HG02678 (cell line): ENCODE data around the gene CHAD.

Source experiments
- ATAC-seq: cut with Tn5 transposase; IDR thresholded peaks from one replicate; pipeline ENCODE4 v1.9.1; 2021; ENCODE audit warnings: mild to moderate bottlenecking, moderate library complexity; ENCODE audit not compliant: unreplicated experiment

Gene CHAD, protein sequence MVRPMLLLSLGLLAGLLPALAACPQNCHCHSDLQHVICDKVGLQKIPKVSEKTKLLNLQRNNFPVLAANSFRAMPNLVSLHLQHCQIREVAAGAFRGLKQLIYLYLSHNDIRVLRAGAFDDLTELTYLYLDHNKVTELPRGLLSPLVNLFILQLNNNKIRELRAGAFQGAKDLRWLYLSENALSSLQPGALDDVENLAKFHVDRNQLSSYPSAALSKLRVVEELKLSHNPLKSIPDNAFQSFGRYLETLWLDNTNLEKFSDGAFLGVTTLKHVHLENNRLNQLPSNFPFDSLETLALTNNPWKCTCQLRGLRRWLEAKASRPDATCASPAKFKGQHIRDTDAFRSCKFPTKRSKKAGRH

GRCh38 chr17:50468304-50469207 is at the start of gene CHAD:
Gene CHAD, minus strand, starts transcription at chr17:50468880. Its CDS starts 67 bp downstream, at chr17:50468813.
- no peak for ATAC-seq

DNA sequence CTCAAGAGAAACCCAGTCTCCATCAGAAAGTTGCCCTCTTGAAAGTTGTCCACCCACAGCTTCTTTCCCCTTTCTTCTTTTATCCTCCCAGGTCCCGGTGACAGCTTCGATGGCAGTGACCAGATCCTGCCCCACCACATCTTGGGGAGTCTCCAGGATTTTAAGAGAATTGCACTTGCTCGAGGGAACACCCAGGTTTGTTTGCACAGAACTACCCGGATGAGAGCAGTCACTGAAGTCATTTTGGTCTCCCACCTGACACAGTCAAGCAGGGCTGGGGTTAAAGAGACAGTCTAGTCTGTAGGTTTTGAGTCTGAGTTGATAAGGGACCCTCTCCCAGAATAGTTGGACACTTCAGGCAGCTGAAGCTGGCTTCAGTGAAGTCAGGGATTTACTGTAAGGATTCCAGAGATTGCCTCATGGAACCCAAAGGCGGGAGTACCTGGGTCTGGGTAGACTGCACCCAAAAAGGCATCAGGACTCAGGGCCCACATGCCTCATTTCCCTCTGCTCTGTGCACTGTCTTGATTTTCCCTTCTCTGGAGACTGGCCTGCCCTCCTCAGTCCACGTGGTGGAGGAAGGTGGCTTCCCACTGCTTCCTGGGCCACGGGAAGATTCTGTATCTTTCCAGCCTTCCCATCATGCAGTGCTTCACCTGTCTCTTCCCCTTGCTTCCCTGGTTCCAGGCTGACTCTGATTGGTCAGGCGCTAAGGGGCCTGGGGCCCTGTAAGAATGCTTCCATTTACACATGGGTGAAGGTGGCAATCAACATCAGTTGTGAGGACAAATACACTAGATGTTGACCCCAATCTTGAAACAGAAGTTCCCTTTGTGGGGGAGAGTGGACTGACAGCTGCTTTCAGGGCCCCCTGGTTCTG is 49.1 kb upstream of the CHAD start:
- no peak for ATAC-seq

GRCh38 chr17:50517011-50517410 is 48.3 kb upstream of the CHAD start:
- ATAC-seq: no peak

- no peak for ATAC-seq
Observed at GRCh38 chr17:50514936-50515702, 46.4 kb upstream of the CHAD start.

DNA sequence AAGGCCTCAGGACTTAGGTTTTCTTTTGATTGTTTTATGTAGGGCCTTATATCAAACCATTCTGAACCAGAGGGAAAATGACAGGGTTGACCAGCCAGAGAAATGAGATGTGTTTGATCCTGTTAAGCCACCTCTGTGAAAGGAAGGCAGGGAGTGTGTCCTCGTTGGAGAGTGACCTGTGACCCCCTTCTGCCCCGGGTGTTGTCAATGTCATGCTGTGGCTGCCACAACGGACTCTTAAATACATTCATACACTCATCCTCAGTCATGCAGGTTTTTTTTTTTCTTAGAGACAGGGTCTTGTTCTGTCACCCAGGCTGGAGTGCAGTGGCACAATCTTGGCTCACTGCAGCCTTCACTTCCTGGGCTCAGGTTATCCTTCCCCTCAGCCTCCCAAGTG is 45.7 kb upstream of the CHAD start:
- no peak for ATAC-seq

- no peak for ATAC-seq
Observed at GRCh38 chr17:50513495-50513894, 44.8 kb upstream of the CHAD start.

GRCh38 chr17:50511058-50511457 is 42.4 kb upstream of the CHAD start:
- peak; percentile 81 for ATAC-seq

DNA sequence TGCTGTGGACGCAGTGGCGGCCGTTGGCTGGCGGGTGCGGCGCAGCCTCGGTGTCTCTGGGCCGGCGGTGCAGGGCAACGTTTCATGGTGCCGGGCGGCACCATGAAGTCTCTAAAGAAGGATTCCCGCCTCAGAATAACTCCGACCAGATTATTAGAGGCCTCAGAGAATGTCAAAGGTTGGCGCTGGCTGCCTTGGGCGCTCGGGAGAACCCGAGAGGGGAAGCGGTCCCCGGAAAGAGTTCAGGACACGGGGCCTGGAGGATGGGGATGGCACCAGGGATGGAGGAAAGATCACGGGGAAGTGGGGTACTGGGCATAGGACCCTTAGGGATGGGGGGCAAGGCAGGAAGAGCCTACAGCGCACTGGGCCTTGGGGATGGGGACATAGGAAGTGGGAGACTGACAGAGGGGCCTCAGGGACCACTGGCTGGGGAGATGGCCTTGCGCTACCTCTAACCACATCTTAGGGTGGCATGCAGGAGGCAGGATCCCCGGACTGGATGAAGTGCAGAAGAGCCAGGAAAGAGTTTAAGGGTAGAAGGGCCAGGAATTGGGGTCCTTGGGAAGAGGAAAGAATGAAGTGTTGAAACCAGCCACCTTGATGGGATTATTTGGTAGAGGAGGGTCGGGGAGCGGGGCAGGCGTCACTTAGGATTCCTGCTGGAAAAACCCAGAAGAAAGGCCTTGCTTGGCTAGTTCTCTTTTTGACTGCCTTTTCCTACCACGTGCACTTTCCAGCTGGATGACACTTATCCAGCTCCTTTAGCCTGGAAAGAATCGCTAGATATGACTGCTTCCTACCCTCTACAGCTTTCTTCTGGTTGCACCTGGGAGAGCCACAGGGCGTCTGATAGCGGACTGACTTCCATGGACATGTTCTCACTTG is 40.1 kb upstream of the CHAD start:
- ATAC-seq: no peak

- ATAC-seq: no peak
Observed at GRCh38 chr17:50507871-50508572, 39.3 kb upstream of the CHAD start, which contains the start of gene MYCBPAP. Gene MYCBPAP, plus strand, starts transcription at chr17:50508439. Its CDS starts 236 bp downstream, at chr17:50508675.

GRCh38 chr17:50506298-50506697 is 37.6 kb upstream of the CHAD start:
- ATAC-seq: no peak

- ATAC-seq: no peak
Observed at GRCh38 chr17:50505591-50506130, 37.0 kb upstream of the CHAD start.

DNA sequence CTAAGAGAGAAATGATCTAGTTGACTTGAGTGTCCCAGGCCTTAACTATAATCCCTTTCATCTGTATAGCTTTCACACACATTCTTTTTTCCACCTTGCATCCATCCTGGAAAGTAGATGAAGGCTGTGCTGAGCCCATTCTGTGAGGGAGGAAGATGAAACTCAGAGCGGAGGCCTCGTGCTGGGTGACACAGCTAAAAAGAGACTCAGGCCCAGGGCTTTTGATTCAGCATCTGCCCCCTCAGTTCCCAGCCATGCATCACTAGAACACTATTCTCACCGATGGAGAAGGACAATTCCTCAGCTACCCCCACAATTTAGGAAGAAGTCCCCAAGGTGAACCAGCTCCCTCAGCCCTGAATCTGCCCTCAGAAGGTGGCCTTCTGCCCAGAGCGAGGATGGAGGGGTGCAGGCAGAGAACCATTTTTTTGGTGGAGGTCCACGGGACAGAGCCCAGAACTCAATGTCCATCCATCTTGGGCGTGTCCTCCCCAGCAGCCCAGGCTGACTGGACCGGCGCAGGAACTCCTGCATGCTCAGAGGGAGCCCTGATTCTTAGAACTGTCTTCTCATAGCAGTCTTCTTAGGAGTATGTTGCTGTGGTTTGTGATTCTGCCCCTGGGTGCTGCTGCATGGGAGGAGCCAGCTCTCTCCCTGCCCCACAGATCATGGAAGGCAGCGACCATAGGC is 33.8 kb upstream of the CHAD start:
- ATAC-seq: no peak

DNA sequence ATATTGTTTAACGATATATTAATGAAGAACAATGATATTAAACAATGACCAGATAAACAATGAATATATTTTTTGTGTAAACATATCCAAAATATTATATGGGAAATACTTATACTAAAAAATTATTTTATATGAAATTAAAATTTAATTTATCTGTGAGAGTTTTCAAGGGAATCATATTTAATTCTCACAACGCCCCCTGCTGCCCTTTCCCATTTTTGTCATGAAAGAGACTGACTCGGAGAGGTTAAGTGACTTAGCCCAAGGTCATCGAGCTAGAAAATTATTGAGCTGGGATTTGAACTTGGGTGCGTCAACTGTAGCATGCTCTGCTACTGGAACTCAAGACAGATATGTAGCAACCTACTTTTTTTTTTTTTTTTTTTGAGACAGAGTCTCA is 32.4 kb upstream of the CHAD start:
- ATAC-seq: no peak

GRCh38 chr17:50499721-50500120 is 31.0 kb upstream of the CHAD start:
- no peak for ATAC-seq

- ATAC-seq: no peak
Observed at GRCh38 chr17:50499270-50499669, 30.6 kb upstream of the CHAD start.

GRCh38 chr17:50498021-50498874 is 29.6 kb upstream of the CHAD start:
- no peak for ATAC-seq

GRCh38 chr17:50495918-50496317 is 27.2 kb upstream of the CHAD start:
- no peak for ATAC-seq
